ENCODE data around the gene KCTD5.

The KCTD5 gene

GRCh38 chr16:2749936-2750335 is 67.6 kb downstream of the KCTD5 start:
- Histone ChIP-seq H3K4me1 (ENCODE audit: insufficient read depth, low read length, poor library complexity, severe bottlenecking) (peaks cover 14% of the 10 kb centered on the region), H3K4me2 (ENCODE audit: low read depth, low read length, poor library complexity, severe bottlenecking) (no peak overlapping the region), H3K79me2 (ENCODE audit: insufficient read depth, low read length) (peaks cover 33% of the 10 kb centered on the region), H3K4me3 (ENCODE audit: low read length, poor library complexity, severe bottlenecking) (no peak overlapping the region), H3K27me3 (ENCODE audit: insufficient read depth, low read length, poor library complexity, severe bottlenecking) (no peaks in the 10 kb centered on the region), H3K9me2 (replicated peaks; ENCODE audit: low read depth, low read length) (no peaks in the 10 kb centered on the region), H3K36me3 (ENCODE audit: insufficient read depth, low read length) (no peaks in the 10 kb centered on the region), H3K9ac (ENCODE audit: low read depth, low read length, poor library complexity, severe bottlenecking) (no peak overlapping the region), H3F3A (ENCODE audit: low read depth) (no peaks in the 10 kb centered on the region), H3K9me3 (ENCODE audit: insufficient read depth, low read depth, low read length) (no peaks in the 10 kb centered on the region), H4K20me1 (ENCODE audit: insufficient read depth, low read length, poor library complexity, severe bottlenecking) (peaks cover 16% of the 10 kb centered on the region), H2AFZ (ENCODE audit: low read length) (no peak overlapping the region)
- TF ChIP-seq EZH2phosphoT487 (IDR thresholded peaks at IDR 0.05; ENCODE audit: borderline replicate concordance): no peak
- TF ChIP-seq CTCF (conservative IDR thresholded peaks at IDR 0.05; ENCODE audit: low read length): no peak

- H3F3A ChIP-seq (ENCODE audit: low read depth): no peaks in the 10 kb centered on the region
- H3K9me3 ChIP-seq (ENCODE audit: insufficient read depth, low read depth, low read length): no peaks in the 10 kb centered on the region
- H4K20me1 ChIP-seq (ENCODE audit: insufficient read depth, low read length, poor library complexity, severe bottlenecking): peaks cover 33% of the 10 kb centered on the region
- H3K4me1 ChIP-seq (ENCODE audit: insufficient read depth, low read length, poor library complexity, severe bottlenecking): peaks cover 25% of the 10 kb centered on the region
- H3K79me2 ChIP-seq (ENCODE audit: insufficient read depth, low read length): peaks cover 50% of the 10 kb centered on the region
- no peaks in the 10 kb centered on the region for H3K36me3 ChIP-seq (ENCODE audit: insufficient read depth, low read length)
- H3K9me2 ChIP-seq (replicated peaks; ENCODE audit: low read depth, low read length): no peaks in the 10 kb centered on the region
- H3K4me3 ChIP-seq (ENCODE audit: low read length, poor library complexity, severe bottlenecking): peak overlapping the region; percentile 97
- peak overlapping the region; percentile 30; the same call in 1 of the 2 replicates for H2AFZ ChIP-seq (ENCODE audit: low read length)
- peak overlapping the region; percentile 96 for H3K4me2 ChIP-seq (ENCODE audit: low read depth, low read length, poor library complexity, severe bottlenecking)
- peak overlapping the region; percentile 99 for H3K9ac ChIP-seq (ENCODE audit: low read depth, low read length, poor library complexity, severe bottlenecking)
- no peaks in the 10 kb centered on the region for H3K27me3 ChIP-seq (ENCODE audit: insufficient read depth, low read length, poor library complexity, severe bottlenecking)
- no peak for TF ChIP-seq CTCF (conservative IDR thresholded peaks at IDR 0.05; ENCODE audit: low read length)
- no peak for TF ChIP-seq EZH2phosphoT487 (IDR thresholded peaks at IDR 0.05; ENCODE audit: borderline replicate concordance)
These were observed 69.3 kb downstream of the KCTD5 start for GRCh38 chr16:2751577-2752034.

- TF ChIP-seq CTCF (conservative IDR thresholded peaks at IDR 0.05; ENCODE audit: low read length) (no peak), EZH2phosphoT487 (IDR thresholded peaks at IDR 0.05; ENCODE audit: borderline replicate concordance) (no peak)
- H3K9ac ChIP-seq (ENCODE audit: low read depth, low read length, poor library complexity, severe bottlenecking): peak within 1 kb of the TSS; percentile 99
- no peaks in the 10 kb centered on the region for H3K27me3 ChIP-seq (ENCODE audit: insufficient read depth, low read length, poor library complexity, severe bottlenecking)
- H3K9me2 ChIP-seq (replicated peaks; ENCODE audit: low read depth, low read length): no peaks in the 10 kb centered on the region
- H3K4me3 ChIP-seq (ENCODE audit: low read length, poor library complexity, severe bottlenecking): peak within 1 kb of the TSS; percentile 97
- H3K79me2 ChIP-seq (ENCODE audit: insufficient read depth, low read length): peaks cover 56% of the 10 kb centered on the region
- peaks cover 5% of the 10 kb centered on the region; the same call in 1 of the 2 replicates for H3K36me3 ChIP-seq (ENCODE audit: insufficient read depth, low read length)
- peaks cover 40% of the 10 kb centered on the region for H4K20me1 ChIP-seq (ENCODE audit: insufficient read depth, low read length, poor library complexity, severe bottlenecking)
- H3K4me2 ChIP-seq (ENCODE audit: low read depth, low read length, poor library complexity, severe bottlenecking): peak within 1 kb of the TSS; percentile 98
- peaks cover 25% of the 10 kb centered on the region for H3K4me1 ChIP-seq (ENCODE audit: insufficient read depth, low read length, poor library complexity, severe bottlenecking)
- H2AFZ ChIP-seq (ENCODE audit: low read length): peak within 1 kb of the TSS; percentile 72
- no peaks in the 10 kb centered on the region for H3F3A ChIP-seq (ENCODE audit: low read depth)
- H3K9me3 ChIP-seq (ENCODE audit: insufficient read depth, low read depth, low read length): no peaks in the 10 kb centered on the region
These were observed 69.9 kb downstream of the KCTD5 start, which contains the start of gene SRRM2 for GRCh38 chr16:2752035-2752849. TSS of gene SRRM2 (plus strand) at chr16:2752638. CDS start at chr16:2756365, 3,727 bp downstream.

Data from Loucy (cell line).